ENCODE data around the gene HINFP.
A peak's percentile ranks its signal among the peaks of the same experiment; 100 is the strongest.

HINFP gene

DNA sequence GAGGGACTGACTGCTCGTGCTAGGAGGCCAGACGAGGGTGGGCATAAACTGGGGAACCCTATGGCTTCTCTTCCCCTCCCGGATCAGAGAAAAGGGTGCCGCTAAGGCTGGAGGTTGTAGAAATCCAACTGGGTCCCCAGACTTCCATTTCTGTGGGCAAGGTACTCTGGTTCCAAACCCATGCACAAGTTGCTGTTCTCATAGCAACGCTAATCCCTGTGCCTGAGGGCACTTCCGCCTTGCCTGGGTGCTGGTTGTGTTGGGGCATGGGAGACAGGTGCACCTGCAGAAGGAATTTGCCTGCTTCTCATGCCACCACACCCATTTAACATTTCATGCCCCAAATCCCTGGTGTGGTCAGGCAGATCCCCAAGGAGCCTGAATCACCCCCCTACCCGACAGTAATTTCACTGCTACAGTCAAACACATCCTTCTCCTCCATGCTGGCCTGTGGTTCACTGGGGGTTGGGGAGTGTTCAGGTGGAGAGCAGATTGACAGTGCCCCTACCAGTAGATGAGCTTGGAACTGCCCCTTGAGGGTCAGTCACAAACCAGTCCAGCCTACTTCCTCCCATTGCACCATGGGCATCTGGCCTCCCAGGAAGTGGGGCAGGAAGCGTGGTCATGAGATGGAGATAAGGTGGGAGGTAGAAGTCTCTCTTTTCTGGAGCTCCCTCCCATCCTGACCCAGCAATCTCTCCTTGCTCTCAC lies 13.1 kb upstream of the HINFP start:
- H3K4me3 ChIP-seq (ENCODE audit: low read depth, low read length): peak overlapping the region; percentile 75
- TF ChIP-seq, protein P1, sequence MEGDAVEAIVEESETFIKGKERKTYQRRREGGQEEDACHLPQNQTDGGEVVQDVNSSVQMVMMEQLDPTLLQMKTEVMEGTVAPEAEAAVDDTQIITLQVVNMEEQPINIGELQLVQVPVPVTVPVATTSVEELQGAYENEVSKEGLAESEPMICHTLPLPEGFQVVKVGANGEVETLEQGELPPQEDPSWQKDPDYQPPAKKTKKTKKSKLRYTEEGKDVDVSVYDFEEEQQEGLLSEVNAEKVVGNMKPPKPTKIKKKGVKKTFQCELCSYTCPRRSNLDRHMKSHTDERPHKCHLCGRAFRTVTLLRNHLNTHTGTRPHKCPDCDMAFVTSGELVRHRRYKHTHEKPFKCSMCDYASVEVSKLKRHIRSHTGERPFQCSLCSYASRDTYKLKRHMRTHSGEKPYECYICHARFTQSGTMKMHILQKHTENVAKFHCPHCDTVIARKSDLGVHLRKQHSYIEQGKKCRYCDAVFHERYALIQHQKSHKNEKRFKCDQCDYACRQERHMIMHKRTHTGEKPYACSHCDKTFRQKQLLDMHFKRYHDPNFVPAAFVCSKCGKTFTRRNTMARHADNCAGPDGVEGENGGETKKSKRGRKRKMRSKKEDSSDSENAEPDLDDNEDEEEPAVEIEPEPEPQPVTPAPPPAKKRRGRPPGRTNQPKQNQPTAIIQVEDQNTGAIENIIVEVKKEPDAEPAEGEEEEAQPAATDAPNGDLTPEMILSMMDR (IDR thresholded peaks at IDR 0.05; ENCODE audit: borderline replicate concordance, insufficient read depth, low read depth, low read length): no peak

- TF ChIP-seq, protein P1 (IDR thresholded peaks at IDR 0.05; ENCODE audit: borderline replicate concordance, insufficient read depth, low read depth, low read length): no peak
- no peak overlapping the region for H3K4me3 ChIP-seq (ENCODE audit: low read depth, low read length)
These were observed 12.5 kb upstream of the HINFP start for GRCh38 chr11:119108857-119109221.

DNA sequence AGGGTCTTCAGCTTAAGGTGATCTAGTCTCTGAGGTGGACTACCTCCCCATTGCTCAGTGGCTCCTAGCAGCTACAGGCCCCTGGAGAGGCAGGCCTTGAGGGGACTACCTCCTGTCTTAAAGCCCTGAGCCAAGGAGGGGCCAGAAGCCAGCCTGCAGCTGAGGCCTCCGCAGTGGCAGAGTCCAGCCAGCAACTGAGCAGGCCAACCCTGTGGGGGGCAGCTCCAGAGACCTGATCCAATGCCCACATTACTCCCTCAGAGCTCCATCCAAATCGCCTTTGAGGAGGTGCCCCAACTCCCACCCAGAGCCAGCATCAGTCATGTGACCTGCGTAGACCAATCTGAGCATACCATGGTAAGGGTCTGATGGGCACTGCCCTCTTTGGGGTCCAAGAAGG lies 11.5 kb upstream of the HINFP start:
- H3K4me3 ChIP-seq (ENCODE audit: low read depth, low read length): no peak overlapping the region
- TF ChIP-seq, protein P1 (IDR thresholded peaks at IDR 0.05; ENCODE audit: borderline replicate concordance, insufficient read depth, low read depth, low read length): no peak

- no peak overlapping the region for H3K4me3 ChIP-seq (ENCODE audit: low read depth, low read length)
- TF ChIP-seq, protein P1 (IDR thresholded peaks at IDR 0.05; ENCODE audit: borderline replicate concordance, insufficient read depth, low read depth, low read length): no peak
These were observed 10.9 kb upstream of the HINFP start for GRCh38 chr11:119110439-119110838.

- no peak overlapping the region for H3K4me3 ChIP-seq (ENCODE audit: low read depth, low read length)
- TF ChIP-seq, protein P1 (IDR thresholded peaks at IDR 0.05; ENCODE audit: borderline replicate concordance, insufficient read depth, low read depth, low read length): no peak
These were observed 9.9 kb upstream of the HINFP start for GRCh38 chr11:119111361-119111925.

DNA sequence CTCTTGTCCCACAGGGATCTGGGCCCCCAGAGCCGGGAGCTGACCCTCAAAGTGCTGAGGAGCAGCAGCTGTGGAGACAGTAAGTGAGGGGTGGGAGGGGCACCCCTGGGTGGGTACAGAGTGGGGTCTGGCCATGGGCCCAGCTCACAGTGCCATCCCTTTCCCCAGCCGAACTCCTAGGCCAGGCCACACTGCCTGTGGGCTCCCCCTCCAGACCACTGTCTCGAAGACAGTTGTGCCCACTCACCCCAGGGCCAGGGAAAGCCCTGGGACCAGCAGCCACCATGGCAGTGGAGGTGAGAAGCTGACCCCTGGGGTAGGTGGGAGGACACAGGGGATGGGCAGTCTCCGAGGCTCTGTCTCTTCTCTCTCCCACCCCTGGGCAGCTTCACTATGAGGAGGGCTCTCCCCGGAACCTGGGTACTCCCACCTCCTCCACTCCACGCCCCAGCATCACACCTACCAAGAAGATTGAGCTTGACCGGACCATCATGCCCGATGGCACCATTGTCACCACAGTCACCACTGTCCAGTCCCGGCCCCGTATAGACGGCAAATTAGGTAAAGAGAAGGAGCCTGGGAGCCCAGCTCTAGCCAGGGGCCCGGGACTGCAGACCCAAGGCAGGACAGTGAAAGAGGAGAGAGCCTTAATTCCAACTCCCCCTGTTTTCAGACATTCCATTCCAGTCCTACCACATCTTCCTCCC lies 8.9 kb upstream of the HINFP start:
- TF ChIP-seq, protein P1 (IDR thresholded peaks at IDR 0.05; ENCODE audit: borderline replicate concordance, insufficient read depth, low read depth, low read length): no peak
- no peak overlapping the region for H3K4me3 ChIP-seq (ENCODE audit: low read depth, low read length)

Measured in GM12875 (cell line).